OCI-LY3 (cell line): ENCODE results near the gene CLIP4.

ENCODE experiments used
- EZH2phosphoT487 ChIP-seq: fragments of 200-600 bp; shearing (Covaris generic); IDR thresholded peaks from 2 replicates; pipeline ENCODE4 v1.6.1; 2018; ENCODE audit warnings: antibody characterized with exemption, mixed run types, low read depth
- TF ChIP-seq, protein P1 (sequence below): fragments of 200-600, 300-600 bp; sonication (generic); IDR thresholded peaks from 2 replicates; pipeline ENCODE4 v1.5.1; 2014; ENCODE audit warnings: antibody characterized with exemption, low read length, low read depth

DNA sequence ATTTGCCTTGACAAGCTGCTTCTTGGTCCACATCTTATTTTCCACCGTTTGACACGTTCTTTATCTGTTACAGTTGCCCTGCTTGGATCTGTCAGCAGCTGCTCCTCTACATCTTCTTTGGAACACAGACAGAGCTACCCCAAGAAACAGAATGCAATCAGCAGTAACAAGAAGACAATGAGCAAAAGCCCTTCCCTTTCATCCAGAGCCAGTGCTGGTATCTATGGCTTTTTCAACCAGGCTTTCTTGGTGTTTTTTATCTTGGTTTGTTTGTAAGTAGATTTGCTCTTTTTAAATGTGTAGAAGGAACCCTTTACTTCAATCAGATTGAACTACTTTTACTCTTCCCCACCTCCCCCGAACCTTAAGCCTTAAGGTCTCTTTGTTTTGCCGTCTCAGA lies 41.9 kb downstream of the CLIP4 start:
- TF ChIP-seq, protein P1, sequence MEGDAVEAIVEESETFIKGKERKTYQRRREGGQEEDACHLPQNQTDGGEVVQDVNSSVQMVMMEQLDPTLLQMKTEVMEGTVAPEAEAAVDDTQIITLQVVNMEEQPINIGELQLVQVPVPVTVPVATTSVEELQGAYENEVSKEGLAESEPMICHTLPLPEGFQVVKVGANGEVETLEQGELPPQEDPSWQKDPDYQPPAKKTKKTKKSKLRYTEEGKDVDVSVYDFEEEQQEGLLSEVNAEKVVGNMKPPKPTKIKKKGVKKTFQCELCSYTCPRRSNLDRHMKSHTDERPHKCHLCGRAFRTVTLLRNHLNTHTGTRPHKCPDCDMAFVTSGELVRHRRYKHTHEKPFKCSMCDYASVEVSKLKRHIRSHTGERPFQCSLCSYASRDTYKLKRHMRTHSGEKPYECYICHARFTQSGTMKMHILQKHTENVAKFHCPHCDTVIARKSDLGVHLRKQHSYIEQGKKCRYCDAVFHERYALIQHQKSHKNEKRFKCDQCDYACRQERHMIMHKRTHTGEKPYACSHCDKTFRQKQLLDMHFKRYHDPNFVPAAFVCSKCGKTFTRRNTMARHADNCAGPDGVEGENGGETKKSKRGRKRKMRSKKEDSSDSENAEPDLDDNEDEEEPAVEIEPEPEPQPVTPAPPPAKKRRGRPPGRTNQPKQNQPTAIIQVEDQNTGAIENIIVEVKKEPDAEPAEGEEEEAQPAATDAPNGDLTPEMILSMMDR = no peak
- no peak for TF ChIP-seq EZH2phosphoT487
